Skeletal muscle tissue (tissue), 4 donors: ENCODE data around the gene C3orf38. TPM values are rescaled to one million over a fixed set of nuclear protein-coding genes. Genes with fewer than 3 reads are reported as not detected.
A peak's percentile ranks its signal among the peaks of the same experiment; 100 is the strongest.
"Not testable (repeated sequence)": the region's sequence is repeated elsewhere in the genome, so short reads cannot be mapped to it uniquely, and the experiment has no call there.

Source experiments
- H3K27ac ChIP-seq: one replicate; pipeline ENCODE4 v1.7.0; 2013; ENCODE audit warnings: mild to moderate bottlenecking, low read depth, low read length, inconsistent platforms
- H3K27me3 ChIP-seq, 3 donors: one replicate each; pipeline ENCODE4 v1.7.0; 2013; ENCODE audit warnings: low read length in 3 of 3; ENCODE audit not compliant: control insufficient read depth in 3 of 3, insufficient read depth in 3 of 3
- H3K36me3 ChIP-seq, 3 donors: one replicate each; pipeline ENCODE4 v1.7.0; 2013; ENCODE audit warnings: low read length in 3 of 3; ENCODE audit not compliant: control insufficient read depth in 3 of 3, insufficient read depth in 3 of 3
- H3K4me1 ChIP-seq, 3 donors: one replicate each; pipeline ENCODE4 v1.7.0; 2013; ENCODE audit warnings: low read length in 3 of 3, mild to moderate bottlenecking in 3 of 3; ENCODE audit not compliant: control insufficient read depth in 3 of 3, insufficient read depth in 3 of 3
- H3K4me3 ChIP-seq, 3 donors: one replicate each; pipeline ENCODE4 v1.7.0; 2013; ENCODE audit warnings: low read length in 3 of 3
- H3K9ac ChIP-seq, 3 donors: one replicate each; pipeline ENCODE4 v1.7.0; 2013; ENCODE audit warnings: low read length in 3 of 3, mild to moderate bottlenecking in 3 of 3, moderate library complexity in 2 of 3, low read depth in 1 of 3
- H3K9me3 ChIP-seq, 3 donors: one replicate each; pipeline ENCODE4 v1.7.0; 2013; ENCODE audit warnings: low read length in 3 of 3; ENCODE audit not compliant: control insufficient read depth in 3 of 3
- total RNA-seq: library from RNA; depleted of rRNA; stranded (reverse); fragments of >200 nt; gene quantifications from one replicate; pipeline ENCODE4 v1.2.3, GENCODE V29; 2014
- donor health status: Osteomylitis.

The C3orf38 gene
- total RNA-seq, 1 donor from 2014 or later, result 24.0 TPM

DNA sequence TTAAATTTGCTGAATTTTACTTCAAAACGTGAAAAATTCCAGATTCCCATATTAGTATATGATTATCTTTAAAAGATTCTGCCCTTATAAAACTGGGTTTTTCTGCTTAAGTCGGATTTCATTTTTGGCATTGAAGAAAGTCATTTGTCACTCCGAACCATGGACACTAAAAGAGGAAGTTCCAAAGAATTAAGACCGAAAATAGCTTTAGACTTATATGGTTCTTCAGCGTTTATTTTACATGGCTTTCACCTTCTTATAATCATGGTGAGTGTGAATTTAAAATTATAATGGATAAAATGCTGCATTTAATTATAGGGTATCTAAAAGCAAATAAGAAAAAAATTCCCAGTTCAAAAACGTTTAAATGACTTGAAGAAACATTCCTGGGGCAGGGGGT is 1.0 kb downstream of the C3orf38 start:
- Histone ChIP-seq H3K27ac (no peak overlapping the region), H3K4me3 (peak overlapping the region; percentile 96 to 100 (median 99))

DNA sequence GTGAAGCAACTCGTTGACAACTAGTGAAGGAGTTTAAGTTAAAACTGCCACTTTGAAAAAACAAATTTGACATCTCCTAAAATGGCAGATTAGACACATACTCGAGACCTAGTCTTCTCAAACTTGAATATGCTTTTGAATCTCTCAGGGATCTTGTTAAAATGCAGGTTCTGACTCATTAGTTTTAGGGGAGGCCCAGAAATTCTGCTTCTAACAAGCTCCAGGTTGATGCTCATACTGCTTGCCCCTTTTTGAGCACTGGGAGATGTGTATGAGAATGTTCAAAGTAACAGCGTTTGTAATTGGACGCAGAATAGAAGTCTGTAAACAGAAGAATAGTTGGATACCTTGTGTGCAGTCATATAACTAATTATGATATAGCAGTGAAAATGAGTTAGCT is 1.6 kb downstream of the C3orf38 start:
- Histone ChIP-seq H3K4me3 (peak overlapping the region in 1 of 3 donors; percentile 19), H3K9ac (peak overlapping the region in 1 of 3 donors; percentile 60), H3K27me3 (no peaks in the 10 kb centered on the region), H3K4me1 (peaks cover 7 to 12% (median 8%) of the 10 kb centered on the region in 3 donors), H3K9me3 (no peaks in the 10 kb centered on the region), H3K36me3 (peaks cover 12 to 18% (median 13%) of the 10 kb centered on the region in 3 donors), H3K27ac (no peak overlapping the region)

More for the DNA sequence above, 1.0 kb downstream of the C3orf38 start:
- Histone ChIP-seq H3K36me3 (peaks cover 8 to 13% (median 9%) of the 10 kb centered on the region in 3 donors), H3K4me1 (peaks cover 7 to 12% (median 8%) of the 10 kb centered on the region in 3 donors), H3K27me3 (no peaks in the 10 kb centered on the region), H3K9ac (peak overlapping the region; percentile 98 to 99 (median 99)), H3K9me3 (no peaks in the 10 kb centered on the region)

GRCh38 chr3:88152841-88153240 is 3.1 kb downstream of the C3orf38 start:
- Histone ChIP-seq H3K36me3 (peaks cover 14 to 23% (median 18%) of the 10 kb centered on the region in 3 donors), H3K9me3 (no peaks in the 10 kb centered on the region), H3K27me3 (no peaks in the 10 kb centered on the region), H3K4me1 (peaks cover 7 to 12% (median 8%) of the 10 kb centered on the region in 3 donors), H3K27ac (no peak overlapping the region), H3K9ac (no peak overlapping the region), H3K4me3 (no peak overlapping the region)

- no peaks in the 10 kb centered on the region for H3K36me3 ChIP-seq
- H3K4me3 ChIP-seq, result no peak overlapping the region
- H3K9me3 ChIP-seq, result no peaks in the 10 kb centered on the region
These were observed 16.7 kb downstream of the C3orf38 start for GRCh38 chr3:88166419-88166971.

GRCh38 chr3:88167173-88167572 is 17.4 kb downstream of the C3orf38 start:
- Histone ChIP-seq H3K9me3 (no peaks in the 10 kb centered on the region), H3K4me1 (no peaks in the 10 kb centered on the region), H3K36me3 (no peaks in the 10 kb centered on the region), H3K4me3 (no peak overlapping the region), H3K27ac (no peak overlapping the region), H3K27me3 (no peaks in the 10 kb centered on the region), H3K9ac (no peak overlapping the region)

More at GRCh38 chr3:88166419-88166971, 16.7 kb downstream of the C3orf38 start:
- H3K4me1 ChIP-seq, result no peaks in the 10 kb centered on the region
- H3K9ac ChIP-seq, result no peak overlapping the region
- no peak overlapping the region for H3K27ac ChIP-seq
- H3K27me3 ChIP-seq, result no peaks in the 10 kb centered on the region

DNA sequence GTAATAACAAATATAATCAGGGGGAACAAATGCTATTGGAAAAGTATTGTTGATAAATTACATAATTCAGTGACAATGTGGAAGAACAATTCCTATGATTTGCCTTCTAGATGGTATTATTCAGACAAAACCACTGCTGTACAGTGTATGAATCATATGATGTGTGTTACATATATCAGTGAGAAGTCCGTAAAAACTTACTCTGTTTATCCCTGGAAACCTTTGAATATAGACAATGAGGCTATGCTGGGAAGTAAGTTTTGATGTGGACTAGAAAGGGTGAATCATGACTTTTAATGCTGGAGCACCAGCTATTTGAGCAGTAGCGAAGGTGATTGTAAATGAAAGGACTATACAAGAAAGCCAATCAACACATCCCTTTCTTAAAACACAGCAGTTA is 17.9 kb downstream of the C3orf38 start:
- Histone ChIP-seq H3K27me3 (no peaks in the 10 kb centered on the region), H3K9ac (no peak overlapping the region), H3K36me3 (no peaks in the 10 kb centered on the region), H3K4me3 (no peak overlapping the region), H3K9me3 (no peaks in the 10 kb centered on the region), H3K4me1 (no peaks in the 10 kb centered on the region), H3K27ac (no peak overlapping the region)

- no peak overlapping the region for H3K4me3 ChIP-seq
- no peak overlapping the region for H3K27ac ChIP-seq
- H3K27me3 ChIP-seq, result no peaks in the 10 kb centered on the region
- no peaks in the 10 kb centered on the region for H3K4me1 ChIP-seq
- H3K9me3 ChIP-seq, result no peaks in the 10 kb centered on the region
- H3K9ac ChIP-seq, result no peak overlapping the region
- H3K36me3 ChIP-seq, result no peaks in the 10 kb centered on the region
These were observed 18.4 kb downstream of the C3orf38 start for GRCh38 chr3:88168171-88168570.

DNA sequence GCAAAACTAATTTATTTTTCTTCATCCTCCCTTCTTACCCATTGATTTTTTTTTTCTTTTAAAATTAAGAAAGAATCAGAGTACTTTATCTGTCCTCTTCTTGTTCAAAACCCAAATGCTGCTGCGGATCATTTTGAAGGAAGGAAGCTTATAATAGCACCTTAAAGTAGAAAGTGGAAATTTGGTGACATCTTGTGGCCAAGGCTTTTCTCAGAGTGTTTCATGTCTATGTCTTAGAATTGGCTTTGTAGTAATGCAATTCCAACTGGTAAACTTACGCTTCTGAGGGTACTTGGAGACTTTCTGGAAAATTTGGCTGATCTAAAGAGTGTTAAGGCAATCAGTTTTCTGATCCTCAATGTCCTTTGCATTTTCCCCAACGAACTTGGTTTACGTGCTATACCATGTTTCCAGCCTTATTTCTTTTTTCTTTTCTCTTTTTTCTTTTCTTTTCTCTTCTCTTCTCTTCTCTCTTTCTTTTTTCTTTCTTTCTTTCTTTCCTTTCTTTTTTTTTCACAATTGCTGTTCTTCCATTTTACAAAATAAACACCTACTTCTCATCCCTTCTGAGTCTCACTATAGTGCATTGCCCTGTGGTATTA is 30.7 kb downstream of the C3orf38 start:
- no peak overlapping the region for H3K27ac ChIP-seq
- H3K27me3 ChIP-seq, result no peaks in the 10 kb centered on the region
- no peaks in the 10 kb centered on the region for H3K4me1 ChIP-seq
- no peaks in the 10 kb centered on the region for H3K36me3 ChIP-seq
- no peak overlapping the region for H3K9ac ChIP-seq
- no peaks in the 10 kb centered on the region for H3K9me3 ChIP-seq
- H3K4me3 ChIP-seq, result no peak overlapping the region

GRCh38 chr3:88182165-88182918 is 32.6 kb downstream of the C3orf38 start:
- not testable (repeated sequence) for H3K9me3 ChIP-seq, H3K36me3 ChIP-seq, H3K4me1 ChIP-seq, H3K4me3 ChIP-seq, H3K9ac ChIP-seq, H3K27ac ChIP-seq, H3K27me3 ChIP-seq

DNA sequence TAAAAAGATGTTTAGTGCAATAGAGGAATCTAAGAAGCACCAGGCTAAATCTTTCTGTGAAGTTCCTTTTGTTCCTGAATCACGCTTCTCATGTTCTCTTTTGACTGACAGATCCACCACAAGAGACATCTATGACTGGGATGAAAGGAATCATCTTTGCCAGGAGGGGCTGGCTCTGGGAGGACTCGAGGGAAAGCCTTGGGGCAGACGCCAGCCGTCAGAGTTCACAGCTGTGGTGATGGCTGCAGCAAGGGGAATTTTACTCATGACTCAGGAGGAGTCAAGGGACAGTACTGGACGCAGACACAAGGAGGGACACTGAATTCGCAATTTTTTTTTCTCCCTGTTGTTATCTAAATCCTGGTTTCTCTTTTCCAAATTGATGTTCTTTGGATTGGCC is 38.7 kb downstream of the C3orf38 start:
- Histone ChIP-seq H3K9me3 (no peaks in the 10 kb centered on the region), H3K36me3 (no peaks in the 10 kb centered on the region), H3K27ac (no peak overlapping the region), H3K9ac (no peak overlapping the region), H3K4me3 (no peak overlapping the region), H3K27me3 (no peaks in the 10 kb centered on the region), H3K4me1 (no peaks in the 10 kb centered on the region)
